Fibroblast of lung (primary cell): ENCODE measurements around the gene LAMTOR4. TPM values are rescaled to one million over a fixed set of nuclear protein-coding genes. Genes with fewer than 3 reads are reported as not detected.

Experiments
- DNase-seq, 2 donors: peaks; one replicate each; pipeline versions ENCODE4 v3.0.0 to v3.0.0-alpha.2; 2010; ENCODE audit warnings: low read depth in 2 of 2
- H2AFZ ChIP-seq: 2 replicates; pipeline ENCODE4 v1.5.1; 2012; ENCODE audit warnings: low read length, control low read depth, inconsistent platforms
- H3K27ac ChIP-seq: 2 replicates; pipeline ENCODE4 v1.5.1; 2011; ENCODE audit warnings: low read length, control low read depth; ENCODE audit not compliant: insufficient read depth
- H3K27me3 ChIP-seq: 2 replicates; pipeline ENCODE4 v1.5.1; 2011; ENCODE audit warnings: mild to moderate bottlenecking, low read length; ENCODE audit not compliant: control insufficient read depth, insufficient read depth
- H3K36me3 ChIP-seq: 2 replicates; pipeline ENCODE4 v1.5.1; 2011; ENCODE audit warnings: low read length; ENCODE audit not compliant: control insufficient read depth, insufficient read depth
- H3K4me1 ChIP-seq: 2 replicates; pipeline ENCODE4 v1.5.1; 2011; ENCODE audit warnings: low read length; ENCODE audit not compliant: control insufficient read depth, insufficient read depth; ENCODE audit errors: extremely low read depth
- H3K4me2 ChIP-seq: 2 replicates; pipeline ENCODE4 v1.5.1; 2011; ENCODE audit warnings: low read length, control low read depth; ENCODE audit not compliant: insufficient read depth; ENCODE audit errors: extremely low read depth
- H3K4me3 ChIP-seq, 4 experiments: fragments of 200-600 bp in 1 of 4; sonication (generic) in 1 of 4; replicated peaks in 1 of 4; 2 replicates each; pipeline ENCODE4 v1.5.1; 2011 to 2016; ENCODE audit warnings: low read length in 4 of 4, low read depth in 3 of 4, mild to moderate bottlenecking in 3 of 4, control low read depth in 2 of 4, inconsistent platforms in 1 of 4, mixed read lengths in 1 of 4; ENCODE audit not compliant: insufficient read depth in 1 of 4; ENCODE audit errors: control extremely low read depth in 1 of 4
- H3K79me2 ChIP-seq: 2 replicates; pipeline ENCODE4 v1.5.1; 2012; ENCODE audit warnings: mild to moderate bottlenecking, low read length, inconsistent platforms; ENCODE audit not compliant: control insufficient read depth, insufficient read depth
- H3K9ac ChIP-seq: 2 replicates; pipeline ENCODE4 v1.5.1; 2011; ENCODE audit warnings: mild to moderate bottlenecking, low read length, control low read depth; ENCODE audit not compliant: insufficient read depth
- H3K9me3 ChIP-seq: 2 replicates; pipeline ENCODE4 v1.5.1; 2012; ENCODE audit warnings: low read depth, low read length; ENCODE audit not compliant: control insufficient read depth, insufficient read depth
- H4K20me1 ChIP-seq: 2 replicates; pipeline ENCODE4 v1.5.1; 2011; ENCODE audit warnings: low read length; ENCODE audit not compliant: control insufficient read depth, insufficient read depth; ENCODE audit errors: extremely low read depth
- EZH2 ChIP-seq: IDR thresholded peaks from 2 replicates; pipeline ENCODE4 v1.5.1; 2012; ENCODE audit warnings: low read length, control low read depth, mild to moderate bottlenecking; ENCODE audit errors: missing control alignments
- polyA plus RNA-seq, 2 donors: library from polyadenylated mRNA; depleted of rRNA in 1 of 2; stranded (reverse) in 1 of 2; unstranded in 1 of 2; fragments of >200 nt; gene quantifications; 2 replicates each; pipeline ENCODE4 v1.2.1, GENCODE V29; 2011 to 2012; ENCODE audit warnings: missing spikeins in 1 of 2
- total RNA-seq: library from RNA; depleted of rRNA; stranded (reverse); fragments of >200 nt; gene quantifications from 2 replicates; pipeline ENCODE4 v1.2.1, GENCODE V29; 2014
- TF ChIP-seq, protein P1 (sequence below), 2 donors: IDR thresholded peaks in 1 of 2; conservative IDR thresholded peaks in 1 of 2; 1 replicate in 1 of 2; 2 replicates in 1 of 2; pipeline ENCODE4 v1.5.1; 2011 to 2012; ENCODE audit warnings: low read length in 2 of 2, control low read depth in 1 of 2, inconsistent platforms in 1 of 2, low read depth in 1 of 2, mild to moderate bottlenecking in 1 of 2

LAMTOR4 gene
- total and polyA plus RNA-seq, 2 donors (not counting 1 experiment from before 2014, with no cell fraction given): 95.0 to 116 TPM

DNA sequence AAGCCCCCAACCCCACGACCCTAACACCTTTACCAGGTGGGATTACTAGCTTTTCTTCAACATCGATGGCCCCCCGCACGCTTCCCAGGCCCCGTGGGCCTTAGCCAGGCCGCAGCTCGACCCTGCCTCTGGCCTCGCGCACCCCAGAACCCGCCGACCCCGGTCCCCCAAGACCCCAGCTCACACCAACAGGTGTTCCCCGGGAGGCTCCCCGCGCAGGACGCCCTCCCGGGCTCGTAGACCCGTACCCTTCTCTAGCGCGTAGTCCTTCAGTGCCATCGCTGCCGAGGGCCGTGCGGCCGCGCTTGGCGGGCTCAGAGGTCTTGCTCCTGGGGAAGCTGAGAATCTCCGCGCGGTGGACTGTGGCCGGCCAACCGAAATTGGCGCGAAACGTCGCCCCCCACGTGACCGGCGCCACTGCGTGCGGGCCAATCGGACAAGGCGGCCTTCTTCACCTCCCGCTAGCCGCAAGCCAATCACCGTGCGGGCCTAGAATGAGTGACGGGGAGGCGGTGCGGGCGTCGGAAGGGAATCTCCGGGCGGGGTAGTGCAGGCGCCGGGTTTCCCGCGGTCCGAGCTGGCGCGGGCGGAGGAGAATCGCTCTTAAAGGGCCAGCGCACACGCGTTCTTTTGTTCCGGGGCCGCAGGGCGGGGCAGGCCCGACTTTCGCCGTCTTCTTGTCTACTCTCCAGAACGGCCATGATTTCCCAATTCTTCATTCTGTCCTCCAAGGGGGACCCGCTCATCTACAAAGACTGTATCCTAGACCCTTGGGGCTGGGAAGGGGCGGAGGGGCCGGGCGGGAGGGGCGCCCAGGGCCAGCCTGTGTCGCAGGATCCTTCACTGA lies 47.5 kb upstream of the LAMTOR4 start, which contains the start of the genes AP4M1 and MCM7:
AP4M1 (plus strand) TSS at position 628 of the 847 bp plus-strand sequence; CDS start at position 700, 72 bp downstream.
MCM7 (minus strand) TSS at position 382 of the 847 bp plus-strand sequence; CDS start at position 279, 103 bp downstream.
- Histone ChIP-seq H3K27ac (peak within 1 kb of the TSS; percentile 87), H2AFZ (peak within 1 kb of the TSS; percentile 58), H3K9ac (peak within 1 kb of the TSS; percentile 77), H4K20me1 (no peaks in the 10 kb centered on the region), H3K27me3 (no peaks in the 10 kb centered on the region), H3K9me3 (no peaks in the 10 kb centered on the region), H3K4me3 (peak within 1 kb of the TSS; percentile 77 to 90 (median 84)), H3K36me3 (peaks cover 22% of the 10 kb centered on the region), H3K79me2 (peaks cover 30% of the 10 kb centered on the region), H3K4me1 (peaks cover 7% of the 10 kb centered on the region), H3K4me2 (peak within 1 kb of the TSS; percentile 89)
- no peak for TF ChIP-seq EZH2
- TF ChIP-seq, protein P1, sequence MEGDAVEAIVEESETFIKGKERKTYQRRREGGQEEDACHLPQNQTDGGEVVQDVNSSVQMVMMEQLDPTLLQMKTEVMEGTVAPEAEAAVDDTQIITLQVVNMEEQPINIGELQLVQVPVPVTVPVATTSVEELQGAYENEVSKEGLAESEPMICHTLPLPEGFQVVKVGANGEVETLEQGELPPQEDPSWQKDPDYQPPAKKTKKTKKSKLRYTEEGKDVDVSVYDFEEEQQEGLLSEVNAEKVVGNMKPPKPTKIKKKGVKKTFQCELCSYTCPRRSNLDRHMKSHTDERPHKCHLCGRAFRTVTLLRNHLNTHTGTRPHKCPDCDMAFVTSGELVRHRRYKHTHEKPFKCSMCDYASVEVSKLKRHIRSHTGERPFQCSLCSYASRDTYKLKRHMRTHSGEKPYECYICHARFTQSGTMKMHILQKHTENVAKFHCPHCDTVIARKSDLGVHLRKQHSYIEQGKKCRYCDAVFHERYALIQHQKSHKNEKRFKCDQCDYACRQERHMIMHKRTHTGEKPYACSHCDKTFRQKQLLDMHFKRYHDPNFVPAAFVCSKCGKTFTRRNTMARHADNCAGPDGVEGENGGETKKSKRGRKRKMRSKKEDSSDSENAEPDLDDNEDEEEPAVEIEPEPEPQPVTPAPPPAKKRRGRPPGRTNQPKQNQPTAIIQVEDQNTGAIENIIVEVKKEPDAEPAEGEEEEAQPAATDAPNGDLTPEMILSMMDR (conservative IDR thresholded peaks at IDR 0.05 in 1 of 2, IDR thresholded peaks at IDR 0.05 in 1 of 2; ENCODE audit: low read depth in 1 of 2, low read length in 2 of 2): no peak
- DNase-seq: peak; percentile 99

DNA sequence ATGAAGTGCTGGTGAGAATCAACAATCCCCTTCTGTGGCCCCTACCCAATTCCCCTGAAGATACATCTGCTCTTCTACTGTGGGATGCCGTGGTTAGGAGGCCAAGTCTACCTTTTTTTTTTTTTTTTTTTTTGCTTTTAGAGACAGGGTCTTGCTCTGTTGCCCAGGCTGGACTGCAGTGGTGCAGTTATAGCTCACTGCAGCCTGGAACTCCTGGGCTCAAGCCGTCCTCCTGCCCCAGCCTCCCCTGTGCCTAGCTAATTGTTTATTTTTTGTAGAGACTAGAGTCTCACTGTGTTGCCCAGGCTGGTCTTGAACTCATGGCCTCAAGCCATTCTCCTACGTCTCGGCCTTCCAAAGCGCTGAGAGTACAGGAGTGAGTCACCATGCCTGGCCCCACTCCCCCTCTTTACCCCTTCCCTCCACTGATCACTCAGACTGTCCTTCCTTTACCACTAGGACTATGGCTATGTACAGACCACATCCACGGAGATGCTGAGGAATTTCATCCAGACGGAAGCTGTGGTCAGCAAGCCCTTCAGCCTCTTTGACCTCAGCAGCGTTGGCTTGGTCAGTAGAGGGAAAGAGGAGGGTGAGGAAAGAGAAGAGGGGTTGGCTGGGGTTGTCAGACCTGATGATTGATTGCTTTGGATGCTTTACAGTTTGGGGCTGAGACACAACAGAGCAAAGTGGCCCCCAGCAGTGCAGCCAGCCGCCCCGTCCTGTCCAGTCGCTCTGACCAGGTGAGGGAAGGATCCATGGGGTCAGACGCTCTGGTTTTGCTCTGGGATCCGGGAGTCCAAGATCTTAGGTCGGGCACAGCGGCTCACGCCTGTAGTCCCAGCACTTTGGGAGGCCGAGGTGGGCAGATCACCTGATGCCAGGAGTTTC lies 45.5 kb upstream of the LAMTOR4 start:
- Histone ChIP-seq H2AFZ (no peak overlapping the region), H3K36me3 (peaks cover 22% of the 10 kb centered on the region), H3K4me1 (peaks cover 7% of the 10 kb centered on the region), H3K4me3 (peak overlapping the region in 2 of 4 experiments; percentile 23 to 81), H3K27ac (peak overlapping the region; percentile 87), H3K9ac (no peak overlapping the region), H3K9me3 (no peaks in the 10 kb centered on the region), H3K79me2 (peaks cover 22% of the 10 kb centered on the region), H3K4me2 (peak overlapping the region; percentile 42), H4K20me1 (no peaks in the 10 kb centered on the region), H3K27me3 (no peaks in the 10 kb centered on the region)
- TF ChIP-seq, protein P1 (conservative IDR thresholded peaks at IDR 0.05 in 1 of 2, IDR thresholded peaks at IDR 0.05 in 1 of 2; ENCODE audit: low read depth in 1 of 2, low read length in 2 of 2): no peak
- TF ChIP-seq EZH2: no peak
- peak; percentile 92 to 99 for DNase-seq

DNA sequence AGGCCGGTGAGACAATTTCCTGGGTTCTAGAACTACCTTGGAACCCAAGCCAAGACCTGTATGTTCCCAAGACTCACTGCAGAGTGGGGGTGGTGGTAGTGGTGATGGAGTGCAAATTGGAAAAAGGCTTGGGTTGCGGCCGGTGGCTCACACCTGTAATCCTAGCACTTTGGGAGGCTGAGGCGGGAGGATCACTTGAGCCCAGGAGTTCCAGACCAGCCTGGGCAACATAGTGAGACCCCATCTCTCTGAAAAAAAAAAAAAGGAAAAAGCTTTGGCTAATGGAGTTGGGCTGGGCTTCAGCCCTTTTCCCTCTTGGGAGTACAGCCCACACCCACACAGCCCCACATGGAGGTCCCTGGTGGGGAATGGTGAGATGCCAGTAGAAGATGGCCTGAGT lies 43.2 kb upstream of the LAMTOR4 start:
- peaks cover 3% of the 10 kb centered on the region for H3K79me2 ChIP-seq
- TF ChIP-seq, protein P1 (conservative IDR thresholded peaks at IDR 0.05 in 1 of 2, IDR thresholded peaks at IDR 0.05 in 1 of 2; ENCODE audit: low read depth in 1 of 2, low read length in 2 of 2): no peak
- no peak for TF ChIP-seq EZH2
- no peak overlapping the region for H3K4me3 ChIP-seq
- peaks cover 7% of the 10 kb centered on the region for H3K4me1 ChIP-seq
- H3K27ac ChIP-seq: no peak overlapping the region
- H3K4me2 ChIP-seq: no peak overlapping the region
- no peak for DNase-seq
- H2AFZ ChIP-seq: no peak overlapping the region
- no peak overlapping the region for H3K9ac ChIP-seq
- H3K9me3 ChIP-seq: no peaks in the 10 kb centered on the region
- H3K27me3 ChIP-seq: no peaks in the 10 kb centered on the region
- no peaks in the 10 kb centered on the region for H4K20me1 ChIP-seq
- peaks cover 20% of the 10 kb centered on the region for H3K36me3 ChIP-seq
